Germinal center (tissue), 1 donor: ENCODE data around the gene SH3PXD2A.
"Not testable (repeated sequence)": the region's sequence is repeated elsewhere in the genome, so short reads cannot be mapped to it uniquely, and the experiment has no call there.

ENCODE experiments used
- DNase-seq: peaks from one replicate; pipeline ENCODE4 v3.0.0; 2012; ENCODE audit warnings: mixed read lengths, low spot score

SH3PXD2A gene

GRCh38 chr10:103833731-103834365 lies 21.5 kb downstream of the SH3PXD2A start:
- no peak for DNase-seq

- DNase-seq: no peak
Observed at GRCh38 chr10:103832806-103833205, 22.6 kb downstream of the SH3PXD2A start.

GRCh38 chr10:103829838-103830465 lies 25.4 kb downstream of the SH3PXD2A start:
- DNase-seq: no peak

GRCh38 chr10:103829278-103829677 lies 26.1 kb downstream of the SH3PXD2A start:
- no peak for DNase-seq

GRCh38 chr10:103828587-103829197 lies 26.7 kb downstream of the SH3PXD2A start:
- no peak for DNase-seq

GRCh38 chr10:103828107-103828506 lies 27.3 kb downstream of the SH3PXD2A start:
- no peak for DNase-seq

- DNase-seq: no peak
Observed at GRCh38 chr10:103826885-103827284, 28.5 kb downstream of the SH3PXD2A start.

GRCh38 chr10:103824281-103824680 lies 31.1 kb downstream of the SH3PXD2A start:
- DNase-seq: no peak

GRCh38 chr10:103823706-103824272 lies 31.6 kb downstream of the SH3PXD2A start:
- DNase-seq: no peak

GRCh38 chr10:103822800-103823199 lies 32.6 kb downstream of the SH3PXD2A start:
- no peak for DNase-seq

GRCh38 chr10:103822107-103822716 lies 33.2 kb downstream of the SH3PXD2A start:
- no peak for DNase-seq

GRCh38 chr10:103820101-103821062 lies 35.0 kb downstream of the SH3PXD2A start:
- DNase-seq: no peak

- DNase-seq: no peak
Observed at GRCh38 chr10:103819493-103819892, 35.9 kb downstream of the SH3PXD2A start.

GRCh38 chr10:103818765-103819374 lies 36.5 kb downstream of the SH3PXD2A start:
- DNase-seq: no peak

- no peak for DNase-seq
Observed at GRCh38 chr10:103818105-103818504, 37.3 kb downstream of the SH3PXD2A start.

GRCh38 chr10:103816431-103816830 lies 38.9 kb downstream of the SH3PXD2A start:
- DNase-seq: no peak

- DNase-seq: no peak
Observed at GRCh38 chr10:103814626-103815370, 40.6 kb downstream of the SH3PXD2A start.

GRCh38 chr10:103814105-103814504 lies 41.3 kb downstream of the SH3PXD2A start:
- no peak for DNase-seq

GRCh38 chr10:103813312-103813711 lies 42.1 kb downstream of the SH3PXD2A start:
- DNase-seq: not testable (repeated sequence)

- no peak for DNase-seq
Observed at GRCh38 chr10:103812432-103812831, 42.9 kb downstream of the SH3PXD2A start.
